Stimulated activated CD4-positive, alpha-beta T cell treated with anti-CD3 and anti-CD28 coated beads, TNF-alpha, amount 100 ng/mL, for 48 hours (primary cell): ENCODE results near the gene GLP2R.

Source experiments
- DNase-seq, 3 donors: peaks; one replicate each; pipeline ENCODE4 v3.0.0-alpha.2; 2020; ENCODE audit warnings: low read depth in 3 of 3

GLP2R gene

DNA sequence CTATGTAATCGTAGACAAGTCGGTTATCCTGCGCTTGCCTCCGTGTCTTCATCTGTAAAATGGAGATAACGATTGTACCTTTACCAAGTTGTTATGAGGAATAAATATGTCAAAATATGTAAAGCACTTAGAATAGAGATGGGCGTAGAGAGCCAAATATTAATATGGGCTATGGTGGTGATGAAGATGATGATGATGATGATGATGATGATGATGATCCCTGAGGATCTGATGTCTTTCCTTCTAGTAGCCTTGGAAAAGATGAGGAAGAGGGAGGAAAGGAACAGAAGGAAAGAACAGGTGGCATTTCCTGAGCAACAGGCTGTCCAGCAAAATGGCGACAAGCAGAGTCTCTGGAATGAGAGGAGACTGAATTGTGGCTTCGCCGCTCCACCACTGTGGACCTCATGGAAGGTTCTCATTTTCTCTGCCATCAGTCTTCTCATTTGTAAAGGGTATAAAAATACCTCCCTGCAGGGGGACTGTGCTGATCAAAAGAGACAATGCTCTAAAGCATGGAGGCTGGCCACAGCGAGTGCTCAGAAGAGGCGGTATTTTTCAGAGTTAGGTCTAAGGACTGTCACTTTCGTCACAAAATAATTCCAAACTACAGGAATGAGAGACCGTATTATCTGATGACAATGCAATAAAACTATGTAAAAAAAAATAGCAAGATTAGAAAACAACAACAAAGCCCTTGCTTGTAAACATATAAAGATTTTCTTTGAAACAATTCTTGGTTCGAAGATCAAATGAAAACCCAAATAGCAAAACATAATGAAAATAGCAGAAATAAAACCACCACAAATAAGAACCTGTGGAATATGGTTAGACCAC lies 96.5 kb downstream of the GLP2R start:
- no peak for DNase-seq

- DNase-seq: no peak
Observed at GRCh38 chr17:9924735-9925191, 99.0 kb downstream of the GLP2R start.

DNA sequence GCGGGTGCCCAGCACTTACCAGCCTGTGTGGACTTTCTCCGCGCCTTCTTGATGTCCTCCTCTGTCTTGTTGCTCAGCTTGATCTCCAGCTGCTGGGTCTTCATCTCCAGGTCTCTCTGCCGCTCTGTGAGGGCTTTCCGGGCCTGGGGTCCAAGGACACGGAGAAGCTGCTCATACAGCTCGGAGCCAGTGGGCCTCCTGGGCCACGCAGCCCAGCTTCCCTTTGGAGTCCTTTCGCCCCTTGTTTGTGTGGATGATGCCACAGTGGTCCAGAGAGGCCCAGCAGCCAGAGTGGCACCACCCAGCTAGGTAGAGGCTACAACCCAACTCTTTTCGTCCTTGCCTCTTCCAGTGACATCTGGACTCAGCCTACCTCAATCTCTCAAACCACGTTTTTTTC lies 99.7 kb downstream of the GLP2R start:
- no peak for DNase-seq

GRCh38 chr17:9926150-9926804 lies 100.6 kb downstream of the GLP2R start:
- no peak for DNase-seq

- no peak for DNase-seq
Observed at GRCh38 chr17:9928601-9929333, 103.0 kb downstream of the GLP2R start.

DNA sequence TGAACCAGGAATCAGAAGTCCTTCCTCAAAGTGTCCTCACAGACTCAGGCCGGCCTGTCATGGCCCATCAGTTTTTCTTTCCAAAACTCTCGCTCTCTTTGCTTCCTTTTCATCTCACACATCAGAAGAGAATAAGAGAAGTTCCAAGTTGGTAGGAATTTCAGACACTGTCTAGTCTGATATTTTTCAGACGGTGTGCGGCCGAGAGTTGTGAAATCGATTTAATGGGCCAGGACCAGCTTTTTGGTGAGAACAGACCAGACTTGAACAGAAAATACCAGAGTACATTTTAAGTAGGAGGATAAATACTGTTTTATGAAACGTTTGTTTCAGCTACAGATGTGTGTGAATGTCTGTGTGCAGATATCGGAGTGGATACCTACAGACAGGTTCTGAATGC lies 104.1 kb downstream of the GLP2R start:
- DNase-seq: no peak

DNA sequence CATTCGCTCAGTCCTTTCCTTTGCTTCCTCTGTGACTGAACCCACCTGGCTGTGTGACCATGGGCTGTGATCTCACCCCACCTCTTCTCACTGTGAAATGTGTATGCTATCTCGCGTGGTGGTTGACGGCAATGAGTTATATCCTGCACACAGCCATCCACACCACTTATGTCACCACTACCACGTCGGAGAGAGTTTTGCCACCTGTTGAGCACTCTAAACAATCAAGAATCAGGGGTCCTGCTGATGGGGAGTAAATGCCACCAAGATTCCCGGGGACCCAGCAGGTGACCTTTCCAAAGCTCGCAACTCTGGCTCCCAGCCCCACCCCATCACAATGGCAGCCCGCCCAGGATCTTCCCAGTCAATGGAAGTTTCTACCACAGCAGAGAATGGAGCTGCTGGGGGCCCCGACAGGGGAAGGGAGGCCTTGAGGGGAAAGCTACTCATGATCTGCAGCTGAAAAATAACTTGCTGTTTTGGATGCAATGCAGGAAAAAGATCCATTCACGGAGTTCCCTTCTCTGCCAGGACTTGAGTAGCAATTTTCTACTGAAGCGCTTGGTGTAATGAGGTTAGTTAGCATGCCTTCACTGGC lies 105.5 kb downstream of the GLP2R start:
- no peak for DNase-seq

DNA sequence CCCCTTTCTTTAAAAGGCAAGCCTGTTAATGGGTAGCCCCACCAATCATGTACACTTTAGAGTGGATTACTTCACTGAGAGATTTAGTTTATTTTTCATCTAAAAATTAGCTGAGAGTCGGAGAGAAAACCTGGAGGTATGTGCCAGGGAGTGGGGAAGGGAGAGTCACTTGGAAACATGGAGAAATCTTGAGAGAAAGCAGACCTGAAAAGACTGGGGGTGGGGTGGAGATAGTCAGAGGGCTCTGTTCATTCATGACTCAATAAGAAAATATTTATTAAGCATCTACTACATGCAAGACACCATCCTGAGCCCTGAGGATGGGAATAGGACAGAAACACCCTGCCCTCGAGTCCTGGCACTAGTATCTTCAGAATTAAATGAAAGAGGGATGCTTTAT lies 106.8 kb downstream of the GLP2R start:
- DNase-seq: no peak

DNA sequence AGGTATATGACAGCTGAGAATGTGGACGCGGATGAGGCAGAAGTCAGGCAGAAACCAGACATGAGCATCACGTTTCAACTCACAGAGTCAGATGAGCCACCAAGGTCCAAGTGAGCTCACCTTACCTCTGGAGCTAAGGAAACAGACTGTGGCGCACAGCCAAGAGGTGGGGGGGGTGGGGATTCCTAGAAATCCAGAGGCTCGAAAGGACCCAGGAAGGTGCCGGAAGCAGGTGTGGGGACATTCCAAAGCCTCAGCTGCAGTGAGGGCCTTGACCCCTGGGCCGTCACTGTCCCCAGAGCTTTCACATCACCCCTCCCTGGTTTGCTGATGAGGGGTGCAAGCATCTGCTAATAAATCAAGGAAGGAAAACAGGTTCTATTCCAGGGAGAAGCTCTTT lies 108.6 kb downstream of the GLP2R start:
- DNase-seq: no peak

DNA sequence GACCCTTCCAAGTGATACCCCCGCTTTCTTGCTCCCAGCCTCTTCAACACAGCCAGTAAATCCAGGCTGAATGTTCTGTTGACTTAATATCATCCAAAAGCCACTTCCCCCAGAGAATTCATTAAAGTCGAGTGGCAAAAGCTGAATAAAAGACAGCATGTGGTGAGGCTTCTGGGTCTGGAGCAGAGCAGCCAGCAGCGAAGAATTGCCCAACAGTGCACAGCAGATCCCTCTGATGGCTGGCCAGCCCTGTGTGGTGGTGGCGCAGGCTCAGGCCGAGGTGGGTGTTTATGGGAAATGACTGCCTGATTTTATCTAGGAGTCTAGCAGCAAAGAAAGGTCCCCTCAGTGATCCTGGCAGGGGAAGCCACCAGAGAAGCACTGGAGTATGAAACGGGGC lies 109.7 kb downstream of the GLP2R start:
- no peak for DNase-seq

GRCh38 chr17:9936095-9936494 lies 110.4 kb downstream of the GLP2R start:
- DNase-seq: no peak

DNA sequence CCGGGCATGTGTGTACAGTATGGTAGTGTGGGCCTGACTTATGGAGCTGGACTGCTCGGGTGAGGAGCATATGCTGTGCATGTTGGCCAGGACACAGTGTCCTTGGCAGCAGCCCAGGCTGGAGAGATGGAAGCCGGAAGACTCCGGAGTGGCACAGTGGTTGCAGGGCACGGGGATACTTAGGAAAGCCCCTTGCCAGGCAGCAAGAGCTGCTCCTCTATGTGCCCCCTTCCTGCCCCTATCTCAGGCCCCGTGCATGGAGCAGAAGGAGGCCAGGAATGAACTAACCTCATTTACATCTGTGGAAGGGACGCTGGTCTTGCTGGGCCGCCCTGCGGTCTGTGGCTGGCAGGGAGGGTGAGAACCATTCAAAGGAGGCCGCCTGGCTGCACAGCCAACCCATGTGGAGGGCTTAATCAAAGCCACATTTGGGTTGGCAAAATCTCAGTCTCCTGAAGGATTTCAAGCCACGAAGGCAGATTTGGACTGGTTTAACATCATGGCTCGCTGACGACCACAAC lies 111.6 kb downstream of the GLP2R start:
- no peak for DNase-seq

- no peak for DNase-seq
Observed at GRCh38 chr17:9937901-9938300, 112.2 kb downstream of the GLP2R start.

DNA sequence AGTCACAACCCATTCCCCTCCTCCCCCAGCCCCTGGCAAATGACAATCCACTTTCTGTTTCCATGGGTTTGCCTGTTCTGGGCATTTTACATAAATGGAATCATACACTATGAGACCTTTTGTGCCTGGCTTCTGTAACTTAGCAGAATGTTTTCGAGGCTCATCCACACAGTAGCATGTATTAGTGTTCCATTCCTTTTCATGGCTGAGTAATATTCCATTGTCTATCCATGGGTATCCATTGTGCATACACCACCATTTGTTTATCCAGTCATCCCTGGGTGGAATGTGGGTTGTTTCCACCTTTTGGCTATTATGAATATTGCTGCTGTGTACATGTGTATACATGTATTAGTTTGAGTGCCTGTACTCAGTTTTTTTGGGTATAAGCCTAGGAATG lies 113.0 kb downstream of the GLP2R start:
- DNase-seq: no peak

DNA sequence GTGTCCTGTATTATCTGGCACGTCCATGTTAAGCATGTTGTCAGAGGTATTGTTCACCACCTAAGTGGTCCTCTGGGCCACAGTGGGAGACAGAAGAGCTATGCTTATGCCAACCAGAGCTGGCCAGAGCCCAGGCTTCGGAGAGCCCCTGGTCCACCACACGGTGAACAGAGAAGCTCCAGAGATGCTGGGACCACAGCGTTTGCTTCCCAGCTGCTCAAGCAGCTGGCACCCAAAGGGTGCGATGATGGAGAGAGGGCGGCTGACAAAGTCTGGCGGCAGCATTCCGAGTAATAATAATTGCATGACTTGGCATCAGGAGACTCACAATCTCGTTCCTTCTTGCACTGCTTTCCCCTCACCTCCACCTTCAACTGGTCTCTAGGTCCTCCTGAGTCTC lies 115.1 kb downstream of the GLP2R start:
- no peak for DNase-seq

DNA sequence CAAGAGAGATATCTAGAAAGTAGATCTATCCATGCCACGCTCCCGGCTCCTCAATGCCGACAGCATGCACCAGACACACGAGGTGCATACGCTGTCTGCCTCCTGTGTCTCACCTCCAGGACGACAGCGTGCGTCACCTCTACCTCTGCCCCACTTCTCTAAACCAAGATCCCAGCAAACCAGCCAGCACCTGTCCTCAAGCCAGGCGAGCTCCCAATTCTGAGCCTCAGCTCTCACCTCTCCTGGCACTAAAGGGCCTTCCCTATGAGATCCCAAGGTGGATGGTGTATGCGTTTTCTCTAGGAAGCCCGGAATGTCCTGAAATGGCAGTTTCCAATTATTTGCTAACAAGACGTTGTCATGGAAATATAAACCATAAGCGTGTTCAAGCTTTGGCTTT lies 115.6 kb downstream of the GLP2R start:
- no peak for DNase-seq
